ENCODE measurements around the gene IRF2BPL. TPM values are rescaled to one million over a fixed set of nuclear protein-coding genes. Genes with fewer than 3 reads are reported as not detected.
A peak's percentile ranks its signal among the peaks of the same experiment; 100 is the strongest.

Gene IRF2BPL
- total RNA-seq, 1 donor from 2014 or later = 23.3 TPM

DNA sequence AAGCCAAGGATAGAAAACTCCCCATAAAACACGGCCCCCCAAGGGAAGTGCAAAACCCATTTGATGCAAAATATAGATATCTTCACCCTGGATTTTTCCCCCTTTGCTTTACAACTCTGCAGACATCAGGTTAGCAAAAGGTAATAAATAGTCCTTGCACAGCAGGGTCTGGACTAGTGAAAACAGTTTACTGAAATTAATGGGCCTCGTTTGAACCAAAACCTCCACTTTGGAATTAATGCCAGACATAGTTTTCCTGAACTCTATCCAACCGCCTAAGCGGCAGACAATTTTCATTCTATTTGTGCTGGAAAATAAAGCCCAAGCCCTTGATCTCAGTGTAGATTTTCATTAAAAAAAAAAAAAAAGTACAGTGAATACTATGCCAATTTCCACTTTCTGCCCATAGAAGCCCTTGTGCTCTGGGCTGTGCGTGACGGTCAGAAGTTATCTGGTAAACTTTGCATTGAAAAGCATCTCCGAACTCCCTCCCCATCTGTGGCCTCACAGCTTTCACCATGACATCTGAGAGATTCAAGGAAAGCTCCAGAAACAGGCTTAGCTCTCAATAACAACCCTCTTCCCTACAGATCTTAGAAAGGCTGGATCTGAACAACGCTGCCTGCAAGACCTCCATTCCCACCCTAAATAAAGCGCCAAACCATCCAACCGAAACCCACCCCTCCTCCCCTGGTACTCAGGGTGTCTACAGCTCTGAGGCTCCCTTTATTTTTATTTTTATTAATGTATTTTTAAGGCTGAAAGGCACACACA is 11.0 kb upstream of the IRF2BPL start:
- Mint-ChIP-seq H3K4me1 (ENCODE audit: low read depth, unreplicated experiment) (peaks cover 69% of the 10 kb centered on the region), H3K9me3 (ENCODE audit: unreplicated experiment) (peaks cover 18% of the 10 kb centered on the region), H3K27ac (ENCODE audit: unreplicated experiment) (peak overlapping the region; percentile 99), H3K36me3 (ENCODE audit: unreplicated experiment) (no peaks in the 10 kb centered on the region), H3K27me3 (ENCODE audit: unreplicated experiment) (peaks cover 8% of the 10 kb centered on the region), H3K4me3 (ENCODE audit: unreplicated experiment) (peak overlapping the region; percentile 90)
- DNase-seq = no peak
- no peak for TF ChIP-seq CTCF (IDR thresholded peaks at IDR 0.05; ENCODE audit: partially characterized antibody, unreplicated experiment)

DNA sequence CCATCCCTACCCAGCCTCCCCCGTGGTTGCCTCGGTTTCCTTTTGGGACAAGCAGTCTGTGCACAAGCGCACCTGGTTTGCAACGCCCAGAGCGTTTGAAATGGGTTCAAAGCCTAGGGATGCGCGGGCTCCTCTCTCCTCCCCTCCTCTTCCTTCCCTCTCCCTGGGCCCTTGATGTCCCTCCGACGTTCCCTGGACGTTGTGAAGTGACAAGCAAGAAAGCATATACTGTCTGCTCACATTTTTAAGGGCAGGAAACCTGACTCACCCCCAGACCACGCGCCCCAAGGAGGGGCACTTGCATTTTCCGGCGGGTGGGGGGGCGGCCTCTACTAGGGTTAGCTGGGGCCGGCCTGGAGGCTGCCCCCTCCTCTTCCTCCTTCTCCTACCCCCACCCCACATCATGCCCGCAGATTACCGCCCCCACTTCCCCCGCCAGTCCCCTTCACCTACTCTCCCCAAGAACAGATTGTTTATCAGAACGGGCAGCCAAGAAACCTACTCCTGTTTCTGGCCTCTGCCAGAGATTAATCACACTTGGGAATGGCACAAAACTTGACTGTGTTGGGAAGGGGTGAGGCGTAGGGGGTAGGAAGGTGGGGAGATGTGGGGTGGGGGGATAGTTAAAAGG is 9.5 kb upstream of the IRF2BPL start:
- Mint-ChIP-seq H3K4me3 (ENCODE audit: unreplicated experiment) (peak overlapping the region; percentile 84), H3K27ac (ENCODE audit: unreplicated experiment) (peak overlapping the region; percentile 99), H3K9me3 (ENCODE audit: unreplicated experiment) (peaks cover 14% of the 10 kb centered on the region), H3K27me3 (ENCODE audit: unreplicated experiment) (peaks cover 10% of the 10 kb centered on the region), H3K4me1 (ENCODE audit: low read depth, unreplicated experiment) (peaks cover 60% of the 10 kb centered on the region), H3K36me3 (ENCODE audit: unreplicated experiment) (no peaks in the 10 kb centered on the region)
- TF ChIP-seq CTCF (IDR thresholded peaks at IDR 0.05; ENCODE audit: partially characterized antibody, unreplicated experiment) = no peak
- DNase-seq = no peak

DNA sequence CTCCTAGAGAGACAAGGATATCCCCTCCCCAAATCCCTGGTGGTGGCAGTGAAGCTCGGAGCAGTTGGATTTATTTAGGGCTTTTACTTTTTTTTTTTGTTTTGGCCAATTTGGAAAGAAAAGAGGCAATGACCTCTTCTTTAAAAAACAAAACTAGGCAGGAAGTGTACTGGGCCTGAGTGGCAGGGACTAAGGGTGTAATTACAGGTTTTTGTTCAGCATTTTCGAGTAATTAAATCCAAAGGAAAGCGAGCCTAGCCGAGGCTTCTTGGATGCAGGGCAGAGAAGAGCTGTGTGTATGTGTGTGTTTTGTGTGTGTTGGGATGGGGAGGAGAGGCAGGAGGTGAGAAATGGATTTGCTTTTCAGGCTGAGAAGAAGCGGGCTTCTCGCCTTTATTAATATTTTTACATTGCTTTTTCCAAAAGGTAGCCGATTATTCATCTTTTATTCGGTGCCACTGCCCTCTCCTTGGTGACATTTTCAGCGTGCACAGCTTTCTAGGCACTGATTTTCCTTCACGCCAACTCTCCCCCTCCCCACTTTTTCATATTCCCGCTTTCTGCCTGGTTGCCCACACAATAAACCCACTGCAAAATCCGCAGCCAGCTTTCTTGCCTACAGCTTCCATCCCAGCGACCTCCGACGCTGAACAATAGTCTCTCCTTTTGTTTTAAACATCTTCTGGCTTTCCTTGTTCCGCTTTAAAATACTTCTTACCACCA is 8.9 kb upstream of the IRF2BPL start:
- no peak for TF ChIP-seq CTCF (IDR thresholded peaks at IDR 0.05; ENCODE audit: partially characterized antibody, unreplicated experiment)
- Mint-ChIP-seq H3K27ac (ENCODE audit: unreplicated experiment) (peak overlapping the region; percentile 79), H3K4me3 (ENCODE audit: unreplicated experiment) (peak overlapping the region; percentile 72), H3K9me3 (ENCODE audit: unreplicated experiment) (peaks cover 14% of the 10 kb centered on the region), H3K4me1 (ENCODE audit: low read depth, unreplicated experiment) (peaks cover 61% of the 10 kb centered on the region), H3K27me3 (ENCODE audit: unreplicated experiment) (peaks cover 10% of the 10 kb centered on the region), H3K36me3 (ENCODE audit: unreplicated experiment) (no peaks in the 10 kb centered on the region)
- no peak for DNase-seq

DNA sequence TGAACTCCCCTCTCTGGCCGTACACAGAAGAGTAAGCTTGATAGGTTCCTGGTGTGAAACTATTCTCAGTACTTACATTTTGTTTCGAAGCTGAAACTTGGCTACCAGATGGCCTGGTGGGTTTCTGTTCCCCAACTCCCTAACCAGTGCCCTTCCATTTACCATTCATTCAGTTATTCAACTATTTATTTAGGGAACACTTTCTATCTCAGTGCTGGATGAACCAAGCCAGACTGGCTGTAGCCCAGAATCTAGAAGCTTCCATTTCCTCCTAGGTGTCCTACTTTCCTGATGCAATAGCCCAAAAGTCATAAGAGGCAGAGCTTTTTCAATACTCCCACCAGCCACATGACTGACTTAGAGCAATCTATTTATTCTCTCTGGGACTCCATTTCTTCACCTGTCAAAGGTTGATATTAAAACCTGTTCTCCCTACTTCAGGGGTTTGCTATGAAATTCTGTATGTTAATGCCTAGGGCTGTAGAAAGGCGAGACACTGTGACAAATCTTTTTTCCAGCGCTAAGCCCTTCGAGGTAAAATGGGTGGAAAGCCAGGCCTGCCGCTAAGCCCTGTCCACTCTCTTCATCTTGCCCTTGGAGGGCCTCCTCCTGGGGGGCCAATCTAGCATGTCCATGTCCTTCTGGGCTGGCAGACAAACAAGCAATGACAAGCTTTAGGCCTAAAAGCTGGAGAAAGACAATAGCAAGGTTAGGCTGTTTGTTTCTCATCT is 8.1 kb upstream of the IRF2BPL start:
- Mint-ChIP-seq H3K27ac (ENCODE audit: unreplicated experiment) (peak overlapping the region; percentile 79), H3K9me3 (ENCODE audit: unreplicated experiment) (peaks cover 16% of the 10 kb centered on the region), H3K4me3 (ENCODE audit: unreplicated experiment) (peak overlapping the region; percentile 56), H3K36me3 (ENCODE audit: unreplicated experiment) (no peaks in the 10 kb centered on the region), H3K4me1 (ENCODE audit: low read depth, unreplicated experiment) (peaks cover 60% of the 10 kb centered on the region), H3K27me3 (ENCODE audit: unreplicated experiment) (peaks cover 10% of the 10 kb centered on the region)
- TF ChIP-seq CTCF (IDR thresholded peaks at IDR 0.05; ENCODE audit: partially characterized antibody, unreplicated experiment) = no peak
- no peak for DNase-seq
